Cortex of kidney (tissue), 1 donor: Measurements from ENCODE around the gene ATAD1.
"Not testable (repeated sequence)": the region's sequence is repeated elsewhere in the genome, so short reads cannot be mapped to it uniquely, and the experiment has no call there.

Experiments
- DNase-seq: peaks from one replicate; lab custom pipeline; 2025; lab: John Stamatoyannopoulos, UW

Gene ATAD1

GRCh38 chr10:87801813-87802435, 16.1 kb downstream of the ATAD1 start:
- DNase-seq: not testable (repeated sequence)

GRCh38 chr10:87799860-87800259, 18.2 kb downstream of the ATAD1 start:
- DNase-seq: no peak

GRCh38 chr10:87798082-87798481, 19.9 kb downstream of the ATAD1 start:
- DNase-seq: no peak

DNA sequence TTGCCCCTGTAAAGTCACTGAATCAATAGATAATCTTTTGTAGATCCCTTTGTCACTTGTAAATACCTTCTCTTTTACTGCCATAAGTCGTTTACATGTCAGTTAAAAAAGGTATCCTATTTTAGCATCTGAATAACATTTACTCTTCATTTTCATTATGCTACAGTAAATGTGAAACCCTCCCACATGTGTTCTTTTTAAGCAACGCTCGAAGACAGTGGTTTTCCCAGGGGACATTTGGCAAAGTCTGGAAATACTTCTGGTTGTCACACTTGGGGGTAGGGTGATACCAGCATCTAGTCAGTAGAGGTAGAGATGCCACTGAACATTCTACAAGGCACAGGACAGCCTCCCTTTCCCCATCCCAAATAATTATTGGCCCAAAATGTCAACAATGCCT, 23.7 kb downstream of the ATAD1 start:
- DNase-seq: no peak

GRCh38 chr10:87790185-87790584, 27.8 kb downstream of the ATAD1 start:
- DNase-seq: no peak

DNA sequence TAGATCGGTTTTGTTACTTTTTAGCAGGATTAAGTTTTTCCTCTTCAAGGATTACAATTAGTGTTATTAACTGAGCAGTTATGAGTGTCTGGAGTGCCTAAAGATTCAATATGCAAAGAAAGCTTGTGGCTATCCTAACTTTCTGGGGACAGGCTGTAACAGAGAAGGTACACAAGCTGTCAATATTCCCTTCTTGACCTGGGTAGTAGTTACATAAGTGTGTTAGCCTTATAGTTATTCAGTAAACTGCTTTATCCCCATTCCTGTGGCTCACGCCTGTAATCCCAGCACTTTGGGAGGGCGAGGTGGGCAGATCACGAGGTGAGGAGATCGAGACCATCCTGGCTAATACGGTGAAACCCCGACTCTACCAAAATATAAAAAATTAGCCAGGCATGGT, 31.6 kb downstream of the ATAD1 start:
- no peak for DNase-seq

GRCh38 chr10:87782721-87783120, 35.3 kb downstream of the ATAD1 start:
- DNase-seq: no peak

DNA sequence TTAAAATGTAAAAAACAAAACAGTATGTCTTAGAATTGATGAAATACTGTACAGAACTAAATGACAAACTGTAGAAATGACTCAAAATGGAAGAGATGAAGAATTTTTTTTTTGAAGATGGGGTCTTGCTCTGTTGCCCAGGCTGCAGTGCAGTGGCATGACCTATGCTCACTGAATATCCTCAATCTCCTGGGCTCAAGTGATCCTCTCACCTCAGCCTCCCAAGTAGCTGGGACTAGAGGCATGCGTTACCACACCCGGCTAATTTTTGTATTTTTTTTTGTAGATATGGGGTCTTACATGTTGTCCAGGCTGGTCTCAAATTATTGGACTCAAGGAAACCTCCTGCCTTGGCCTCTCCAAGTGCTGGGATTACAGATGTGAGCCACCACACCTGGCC, 36.5 kb downstream of the ATAD1 start:
- DNase-seq: no peak

- DNase-seq: no peak
Measured at GRCh38 chr10:87776328-87776727, 41.7 kb downstream of the ATAD1 start.

DNA sequence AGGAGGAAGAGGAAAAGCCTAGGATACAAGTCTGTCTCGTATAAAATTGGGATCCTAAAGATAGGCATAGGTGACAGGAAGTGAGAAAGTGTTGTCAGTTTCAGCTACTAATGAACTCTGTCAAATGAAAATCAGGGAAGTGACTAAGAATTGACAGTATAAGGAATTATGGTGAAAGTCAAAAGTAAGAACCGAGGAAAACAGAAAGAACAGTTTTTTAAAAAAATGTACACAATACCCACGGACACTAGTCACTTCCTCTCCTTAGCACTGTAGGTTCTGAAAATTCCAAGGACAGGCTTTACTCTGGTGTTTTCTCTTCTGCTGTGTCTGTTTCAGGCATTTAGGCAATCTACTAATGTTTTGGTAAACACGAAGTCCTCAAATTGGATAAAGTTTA, 42.3 kb downstream of the ATAD1 start:
- no peak for DNase-seq

DNA sequence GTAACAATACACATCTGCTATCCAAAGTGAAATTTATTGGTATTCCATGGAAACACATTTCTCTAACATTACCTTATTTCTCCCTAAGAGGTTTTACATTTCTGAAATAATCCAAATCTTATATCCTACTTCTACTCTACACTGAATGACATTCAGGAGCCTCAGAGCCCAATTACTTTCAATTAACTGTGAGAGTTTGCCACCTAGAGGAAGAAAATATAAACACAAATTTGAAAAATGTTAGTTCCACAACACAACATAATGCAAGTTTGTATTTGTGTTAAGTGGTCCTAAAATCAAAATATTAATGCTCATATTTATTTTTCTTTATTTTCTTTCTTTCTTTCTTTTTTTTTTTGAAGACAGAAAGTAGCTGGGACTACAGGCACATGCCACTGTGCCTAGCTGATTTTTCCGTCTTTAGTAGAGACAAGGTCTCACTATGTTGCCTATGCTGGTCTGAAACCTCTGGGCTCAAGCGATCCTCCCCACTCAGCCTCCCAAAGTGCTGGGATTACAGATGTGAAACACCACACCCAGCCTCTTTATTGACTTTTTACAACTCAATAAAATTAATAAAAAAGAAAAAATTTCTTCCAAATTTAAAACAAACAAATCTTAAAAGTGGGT, 46.0 kb downstream of the ATAD1 start:
- DNase-seq: no peak

- DNase-seq: no peak
Measured at GRCh38 chr10:87767253-87767652, 50.8 kb downstream of the ATAD1 start.

GRCh38 chr10:87765666-87766376, 52.2 kb downstream of the ATAD1 start:
- no peak for DNase-seq

DNA sequence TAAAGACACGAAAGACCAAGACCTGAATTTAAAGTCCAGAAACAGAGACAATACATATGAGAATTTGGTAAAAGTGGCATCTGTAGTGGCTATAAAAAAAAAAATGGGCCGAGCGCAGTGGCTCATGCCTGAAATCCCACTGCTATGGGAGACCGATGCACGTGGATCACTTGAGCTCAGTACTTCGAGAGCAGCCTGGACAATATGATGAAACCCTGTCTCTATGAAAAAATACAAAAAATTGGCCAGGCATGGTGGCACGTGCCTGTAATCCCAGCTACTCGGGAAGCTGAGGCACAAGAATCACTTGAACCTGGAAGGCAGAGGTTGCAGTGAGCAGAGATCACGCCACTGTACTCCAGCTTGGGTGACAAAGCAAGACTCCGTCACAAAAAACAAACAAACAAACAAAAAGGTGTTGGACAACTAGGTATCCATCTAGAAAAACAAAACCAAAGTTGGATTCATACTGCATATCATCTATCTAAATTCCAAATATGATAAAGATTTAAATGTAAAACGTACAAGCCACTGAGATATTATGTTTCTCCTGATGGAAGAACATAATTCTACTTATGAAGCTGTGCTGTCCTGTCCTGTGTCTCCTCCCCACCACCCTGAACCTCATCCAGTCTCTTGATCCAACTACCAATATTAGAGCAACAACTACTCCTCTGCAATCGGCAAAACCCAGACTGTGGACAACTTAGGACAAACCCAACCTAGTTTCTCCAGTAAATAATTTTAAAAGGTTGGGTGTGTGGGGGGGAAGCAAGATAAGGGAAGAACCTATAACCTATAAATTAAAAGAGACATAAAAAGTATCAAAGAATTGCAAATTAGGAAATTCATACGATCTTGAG, 53.7 kb downstream of the ATAD1 start:
- no peak for DNase-seq

GRCh38 chr10:87763086-87763861, 54.8 kb downstream of the ATAD1 start:
- no peak for DNase-seq

DNA sequence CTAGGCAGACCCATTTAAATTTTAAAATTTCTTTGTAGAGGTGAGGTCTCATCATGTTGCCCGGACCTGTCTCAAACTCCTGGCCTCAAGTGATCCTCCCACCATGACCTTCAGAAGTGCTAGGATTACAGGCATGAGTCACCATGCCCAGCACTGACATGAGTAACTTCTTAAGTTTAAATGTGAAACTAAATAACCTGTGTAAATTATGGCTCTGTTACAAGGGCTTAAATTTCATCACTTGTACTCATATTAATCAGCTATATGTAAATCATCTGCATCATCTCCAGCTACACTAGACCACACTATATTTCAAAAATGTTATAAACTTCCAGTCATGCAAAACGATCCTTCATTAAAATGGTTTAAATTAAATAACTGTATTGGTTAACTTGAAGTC, 56.1 kb downstream of the ATAD1 start:
- no peak for DNase-seq

- DNase-seq: no peak
Measured at GRCh38 chr10:87761153-87761552, 56.9 kb downstream of the ATAD1 start.

GRCh38 chr10:87760195-87760905, 57.7 kb downstream of the ATAD1 start:
- DNase-seq: no peak

GRCh38 chr10:87759551-87759950, 58.5 kb downstream of the ATAD1 start:
- no peak for DNase-seq

DNA sequence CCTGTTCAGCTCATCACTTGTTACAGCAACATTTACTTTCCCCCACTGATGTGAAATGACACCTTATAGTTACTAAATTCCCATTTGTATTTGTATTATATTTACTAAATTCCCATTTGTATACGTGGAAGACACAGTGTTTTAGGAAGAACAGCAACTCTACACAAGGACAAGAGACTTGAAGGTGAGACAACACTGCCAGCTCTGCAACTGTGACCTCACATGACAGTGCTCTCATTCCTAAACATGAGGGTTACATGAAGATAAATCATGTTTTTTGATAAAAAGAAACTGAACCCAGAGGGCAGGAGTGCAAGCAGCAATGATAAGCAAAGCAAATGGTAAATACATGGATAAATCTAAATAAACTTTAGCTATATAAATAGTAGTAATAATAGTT, 60.3 kb downstream of the ATAD1 start:
- no peak for DNase-seq
